Stimulated activated CD8-positive, alpha-beta memory T cell treated with anti-CD3 and anti-CD28 coated beads, Interleukin-4, amount 100 ng/mL, for 48 hours (primary cell): ENCODE results near the gene KIF3C.
"Not testable (repeated sequence)": the region's sequence is repeated elsewhere in the genome, so short reads cannot be mapped to it uniquely, and the experiment has no call there.

ENCODE experiments used
- DNase-seq: peaks from one replicate; pipeline ENCODE4 v3.0.0-alpha.2; 2020

KIF3C gene

GRCh38 chr2:25913696-25913973 lies 68.7 kb downstream of the KIF3C start:
- DNase-seq = not testable (repeated sequence)

GRCh38 chr2:25912851-25913695 lies 69.2 kb downstream of the KIF3C start:
- no peak for DNase-seq

DNA sequence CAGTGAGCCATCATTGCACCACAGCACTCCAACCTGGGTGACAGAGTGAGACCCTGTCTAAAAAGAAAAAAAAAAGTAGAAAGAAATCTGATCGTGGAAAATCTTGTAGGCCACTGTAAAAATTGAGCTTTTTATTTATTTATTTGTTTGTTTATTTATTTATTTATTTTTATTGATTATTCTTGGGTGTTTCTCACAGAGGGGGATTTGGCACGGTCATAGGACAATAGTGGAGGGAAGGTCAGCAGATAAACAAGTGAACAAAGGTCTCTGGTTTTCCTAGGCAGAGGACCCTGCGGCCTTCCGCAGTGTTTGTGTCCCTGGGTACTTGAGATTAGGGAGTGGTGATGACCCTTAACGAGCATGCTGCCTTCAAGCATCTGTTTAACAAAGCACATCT lies 72.7 kb downstream of the KIF3C start:
- DNase-seq = not testable (repeated sequence)

DNA sequence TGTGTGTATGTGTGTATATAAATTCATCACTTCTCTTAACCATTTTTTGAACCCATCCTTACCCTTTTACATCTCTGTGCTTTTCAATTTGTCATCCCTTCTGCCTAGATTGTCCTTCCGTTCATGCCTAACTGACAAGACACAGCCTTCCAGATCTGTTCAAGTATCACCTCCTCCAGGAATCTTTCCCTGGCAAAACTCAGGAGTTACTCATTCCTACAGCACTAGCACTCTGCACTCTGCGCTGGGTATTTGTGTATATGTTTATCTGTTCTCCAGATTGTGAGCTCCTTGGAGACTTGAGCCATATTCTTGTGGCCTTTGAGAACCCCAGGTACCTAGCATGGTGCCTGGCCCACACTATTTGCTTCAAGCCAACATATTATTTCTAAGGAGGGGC lies 77.2 kb downstream of the KIF3C start:
- no peak for DNase-seq

DNA sequence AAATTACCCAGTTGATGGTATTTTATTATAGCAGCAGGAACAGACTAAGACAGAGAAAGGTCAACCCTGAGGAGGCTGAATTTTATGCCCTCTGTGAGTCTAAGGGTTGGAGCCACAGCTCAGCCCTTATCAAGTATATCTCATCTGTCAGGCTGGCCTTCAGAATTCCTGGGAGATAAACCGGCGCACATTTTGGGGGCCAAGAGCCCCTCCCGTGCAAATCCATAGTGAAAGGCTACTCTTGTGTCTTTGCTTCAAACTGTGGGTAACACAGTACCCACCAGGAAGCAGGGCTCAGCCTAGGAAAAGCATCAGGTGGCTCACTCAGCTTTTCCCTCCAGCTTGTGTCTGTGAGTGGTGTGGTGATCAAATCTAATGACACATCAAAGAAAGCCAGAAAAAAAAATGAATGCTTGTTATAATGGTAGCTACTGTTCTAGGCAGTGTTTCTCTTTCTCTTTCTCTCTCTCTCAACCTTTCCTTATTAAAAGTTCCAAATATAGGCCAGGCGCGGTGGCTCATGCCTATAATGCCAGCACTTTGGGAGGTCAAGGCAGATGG lies 79.0 kb downstream of the KIF3C start:
- no peak for DNase-seq

- DNase-seq = no peak
These were observed 82.8 kb downstream of the KIF3C start for GRCh38 chr2:25899404-25899970.

DNA sequence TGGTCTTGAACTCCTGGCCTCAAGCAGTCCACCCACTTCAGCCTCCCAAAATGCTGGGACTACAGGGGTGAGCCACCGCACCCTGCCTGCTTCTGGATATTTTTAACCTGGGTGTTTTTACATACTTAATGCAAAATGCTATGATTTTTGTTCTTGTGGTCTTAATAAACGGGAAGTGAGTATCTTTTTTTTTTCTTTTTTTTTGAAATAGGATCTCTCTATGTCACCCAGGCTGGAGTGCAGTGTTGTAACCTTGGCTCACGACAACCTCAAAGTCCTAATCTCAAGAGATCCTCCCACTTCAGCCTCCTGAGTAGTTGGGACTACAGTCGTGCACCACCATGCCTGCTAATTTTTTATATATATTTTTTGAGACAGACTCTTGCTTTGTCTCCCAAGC lies 84.8 kb downstream of the KIF3C start:
- no peak for DNase-seq

DNA sequence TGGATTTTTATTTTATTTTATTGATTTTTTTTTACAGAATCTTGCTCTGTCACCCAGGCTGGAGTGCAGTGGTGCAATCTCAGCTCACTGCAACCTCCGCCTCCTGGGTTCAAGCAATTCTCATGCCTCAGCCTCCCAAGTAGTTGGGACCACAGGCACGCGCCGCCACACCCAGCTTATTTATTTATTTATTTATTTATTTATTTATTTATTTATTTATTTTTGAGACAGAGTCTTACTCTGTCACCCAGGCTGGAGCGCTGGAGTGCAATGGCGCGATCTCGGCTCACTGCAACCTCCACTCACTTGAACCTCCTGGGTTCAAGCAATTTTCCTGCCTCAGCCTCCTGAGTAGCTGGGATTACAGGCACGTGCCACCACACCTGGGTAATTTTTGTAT lies 86.0 kb downstream of the KIF3C start:
- not testable (repeated sequence) for DNase-seq

- DNase-seq = no peak
These were observed 86.7 kb downstream of the KIF3C start for GRCh38 chr2:25895610-25896009.

- DNase-seq = no peak
These were observed 87.3 kb downstream of the KIF3C start for GRCh38 chr2:25895018-25895417.

DNA sequence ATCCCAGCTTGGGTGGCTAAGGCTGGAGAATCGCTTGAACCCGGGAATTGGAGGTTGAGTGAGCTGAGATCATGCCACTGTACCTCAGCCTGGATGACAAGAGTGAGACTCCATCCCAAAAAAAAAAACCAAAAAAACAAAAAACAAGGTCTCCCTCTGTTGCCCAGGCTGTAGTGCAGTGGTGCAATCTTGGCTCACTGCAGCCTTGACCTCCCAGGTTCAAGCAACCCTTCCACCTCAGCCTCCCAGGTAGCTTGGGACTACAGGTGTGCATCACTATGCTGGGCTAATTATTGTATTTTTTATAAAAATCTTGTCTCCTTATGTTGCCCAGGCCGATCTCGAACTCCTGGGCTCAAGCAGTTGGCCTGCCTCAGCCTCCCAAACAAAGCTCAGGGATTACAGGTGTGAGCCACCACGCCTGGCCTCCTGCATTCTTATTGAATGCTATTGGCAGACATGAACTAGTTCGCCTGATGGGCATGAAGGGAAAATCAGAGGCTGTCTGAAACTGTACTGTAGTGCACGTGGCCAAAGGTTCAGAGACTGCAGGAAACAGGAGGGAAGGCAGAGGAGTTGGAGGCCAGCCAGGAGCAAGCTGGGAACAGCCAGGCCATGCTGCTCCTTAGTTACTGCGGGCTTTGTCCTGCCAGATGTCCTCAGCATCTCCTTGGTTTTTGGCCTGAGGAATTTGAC lies 88.0 kb downstream of the KIF3C start:
- DNase-seq = no peak

GRCh38 chr2:25891672-25892071 lies 90.6 kb downstream of the KIF3C start:
- DNase-seq = no peak

GRCh38 chr2:25887624-25888242 lies 94.6 kb downstream of the KIF3C start:
- no peak for DNase-seq

GRCh38 chr2:25885933-25886332 lies 96.4 kb downstream of the KIF3C start:
- no peak for DNase-seq

- no peak for DNase-seq
These were observed 100.5 kb downstream of the KIF3C start for GRCh38 chr2:25881764-25882163.

DNA sequence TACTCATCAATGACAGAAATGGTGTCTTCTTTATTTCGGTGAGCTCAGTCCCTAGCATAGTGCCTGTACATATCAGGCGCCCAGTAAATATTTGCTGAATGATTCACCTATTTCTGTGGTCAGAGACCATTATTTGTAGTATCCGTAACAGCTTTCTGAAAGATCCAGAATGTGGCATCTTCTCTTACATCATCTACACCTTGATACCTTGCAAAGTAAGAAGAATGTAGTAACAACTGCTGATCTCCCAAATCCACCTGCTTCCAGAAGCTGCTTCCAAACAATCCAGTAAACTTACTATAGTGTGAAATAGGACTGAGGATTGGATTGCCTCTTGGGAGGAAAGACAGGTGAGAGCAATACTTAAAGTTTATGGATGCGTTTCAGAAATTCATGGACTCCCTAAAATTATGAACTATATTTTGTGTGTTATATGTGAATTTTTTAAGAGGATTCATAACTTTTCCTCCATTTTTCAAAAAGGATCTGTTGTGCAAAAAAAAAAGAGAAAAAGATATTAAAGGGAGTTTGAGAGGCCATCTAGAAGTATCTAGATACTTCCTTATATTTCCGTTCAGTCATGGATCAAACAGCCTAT lies 103.1 kb downstream of the KIF3C start:
- no peak for DNase-seq

DNA sequence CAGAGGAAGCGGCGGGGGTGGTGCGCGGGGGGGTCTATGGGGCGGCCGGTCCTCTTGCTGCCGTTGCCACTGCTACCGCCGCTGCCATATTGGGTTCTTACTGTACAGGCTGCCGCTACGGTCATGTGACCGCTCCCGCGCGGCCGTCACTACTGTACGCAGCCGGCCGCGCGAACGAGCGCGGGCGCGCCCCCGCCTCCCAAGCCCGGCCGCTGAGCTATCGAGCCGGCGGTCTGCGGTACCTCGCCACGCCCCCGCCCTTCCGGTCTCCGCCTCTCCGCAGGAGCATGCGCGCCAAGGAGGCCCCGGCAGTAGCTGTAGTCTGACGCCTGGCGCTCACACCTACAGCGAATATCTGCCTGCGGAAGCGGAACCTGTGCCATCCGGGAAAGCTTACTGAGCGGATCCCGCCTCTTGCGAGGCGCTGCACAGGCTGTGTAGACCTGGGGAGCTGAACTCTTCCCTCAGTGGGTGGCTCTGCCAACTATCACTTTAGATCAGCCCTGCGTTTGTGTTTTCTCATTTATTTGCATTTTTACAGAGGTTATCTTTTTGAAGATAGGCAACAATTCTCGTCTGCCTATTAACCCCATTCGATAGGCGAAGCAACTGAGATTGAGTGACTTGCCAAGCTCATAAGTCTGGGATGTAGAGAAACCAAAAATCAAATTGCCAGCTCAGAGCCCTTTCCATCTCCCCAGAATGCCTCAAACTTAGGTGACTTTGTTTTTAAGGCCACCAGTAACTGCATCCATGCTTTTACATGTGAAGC lies 103.8 kb downstream of the KIF3C start, which contains the start of gene ASXL2:
ASXL2 (minus strand) TSS at position 127 of the 772 bp plus-strand sequence. CDS start 265 bp downstream, outside the sequence.
- DNase-seq = peak; percentile 97

DNA sequence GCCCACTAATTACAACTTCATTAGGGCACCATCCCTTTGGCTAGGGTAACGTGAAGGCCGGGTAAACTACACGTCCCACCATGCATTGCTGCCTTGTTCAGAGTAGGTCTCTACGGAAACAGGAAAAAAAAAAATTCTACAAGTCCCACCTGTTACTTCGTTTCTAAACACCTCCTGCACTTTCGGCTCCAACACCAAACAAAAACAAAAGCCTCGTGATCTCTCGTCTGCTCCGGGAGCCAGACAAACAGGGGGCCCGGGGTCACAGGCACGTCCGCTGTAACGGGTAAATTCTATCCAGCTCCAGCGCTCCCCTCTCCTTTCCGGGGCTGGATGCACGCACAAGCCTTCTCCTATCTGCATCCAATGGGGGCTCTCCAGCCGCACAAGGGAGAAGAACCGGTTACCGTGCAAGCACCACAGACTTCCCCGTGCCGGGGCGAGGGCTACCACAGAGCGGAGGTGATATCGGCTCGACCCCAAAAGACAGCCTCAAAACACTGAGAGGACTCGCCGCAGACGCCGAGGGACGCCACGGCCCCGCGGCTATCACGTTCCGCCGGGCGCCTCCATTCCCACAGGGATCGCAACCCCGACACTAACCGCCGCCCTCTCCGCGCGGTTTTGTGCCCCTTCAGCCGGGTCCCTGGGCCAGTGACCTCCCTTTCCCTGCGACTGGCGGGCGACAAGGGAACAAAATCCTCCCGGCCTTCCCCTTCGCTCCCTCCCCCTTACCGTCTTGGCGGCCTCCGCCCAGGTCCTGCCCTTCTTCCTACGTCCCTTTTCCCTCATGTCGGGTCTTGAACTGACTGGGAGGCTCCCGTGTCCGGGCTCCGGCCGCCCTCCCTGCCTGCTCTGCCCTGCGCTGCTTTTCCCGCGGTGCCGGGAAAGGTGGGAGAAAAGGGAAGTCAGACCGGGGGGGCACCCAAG lies 104.6 kb downstream of the KIF3C start:
- peak; percentile 65 for DNase-seq
